Central memory CD8-positive, alpha-beta T cell (primary cell): ENCODE data around the gene TTLL3.

Source experiments
- ATAC-seq: fragments of 150-1000 bp; cut with Tn5 transposase; replicated peaks from 2 replicates; pipeline ENCODE4 v1.10.0; 2022; ENCODE audit warnings: mild to moderate bottlenecking, moderate FRiP score, moderate number of reproducible peaks; ENCODE audit not compliant: poor library complexity, severe bottlenecking; ENCODE audit errors: extremely low read depth
- DNase-seq, 2 donors: peaks; one replicate each; pipeline ENCODE4 v3.0.0; 2021; ENCODE audit warnings: low spot score in 2 of 2
- H3K27ac Mint-ChIP-seq: one replicate; pipeline ENCODE4 v1.8.0; 2022; ENCODE audit warnings: low read depth, mild to moderate bottlenecking, moderate library complexity, mixed read lengths
- H3K27me3 Mint-ChIP-seq: one replicate; pipeline ENCODE4 v1.8.0; 2022; ENCODE audit warnings: mixed read lengths
- H3K36me3 Mint-ChIP-seq: one replicate; pipeline ENCODE4 v1.8.0; 2022; ENCODE audit warnings: mild to moderate bottlenecking, moderate library complexity, mixed read lengths; ENCODE audit not compliant: insufficient read depth
- H3K4me1 Mint-ChIP-seq: one replicate; pipeline ENCODE4 v1.8.0; 2022; ENCODE audit warnings: mixed read lengths
- H3K4me3 Mint-ChIP-seq: one replicate; pipeline ENCODE4 v1.8.0; 2022; ENCODE audit warnings: mild to moderate bottlenecking, moderate library complexity, mixed read lengths
- H3K9me3 Mint-ChIP-seq: one replicate; pipeline ENCODE4 v1.8.0; 2022; ENCODE audit warnings: mixed read lengths

The TTLL3 gene

GRCh38 chr3:9818666-9819335 is 8.7 kb downstream of the TTLL3 start:
- no peak overlapping the region for H3K27ac Mint-ChIP-seq
- ATAC-seq = no peak

GRCh38 chr3:9820543-9820942 is 10.5 kb downstream of the TTLL3 start:
- no peak for ATAC-seq
- no peaks in the 10 kb centered on the region for H3K27me3 Mint-ChIP-seq
- no peak overlapping the region for H3K4me3 Mint-ChIP-seq

More at GRCh38 chr3:9818666-9819335, 8.7 kb downstream of the TTLL3 start:
- Mint-ChIP-seq H3K4me3 (no peak overlapping the region), H3K27me3 (no peaks in the 10 kb centered on the region), H3K9me3 (no peaks in the 10 kb centered on the region), H3K36me3 (peaks cover 8% of the 10 kb centered on the region), H3K4me1 (no peaks in the 10 kb centered on the region)
- no peak for DNase-seq

GRCh38 chr3:9820946-9821345 is 10.9 kb downstream of the TTLL3 start:
- DNase-seq (no peak), ATAC-seq (no peak)
- Mint-ChIP-seq H3K9me3 (no peaks in the 10 kb centered on the region), H3K36me3 (peaks cover 5% of the 10 kb centered on the region), H3K4me1 (no peaks in the 10 kb centered on the region), H3K27me3 (no peaks in the 10 kb centered on the region), H3K4me3 (no peak overlapping the region), H3K27ac (no peak overlapping the region)

More at GRCh38 chr3:9820543-9820942, 10.5 kb downstream of the TTLL3 start:
- no peak overlapping the region for H3K27ac Mint-ChIP-seq
- peaks cover 5% of the 10 kb centered on the region for H3K36me3 Mint-ChIP-seq
- no peak for DNase-seq
- no peaks in the 10 kb centered on the region for H3K4me1 Mint-ChIP-seq
- no peaks in the 10 kb centered on the region for H3K9me3 Mint-ChIP-seq

- Mint-ChIP-seq H3K4me1 (peaks cover 4% of the 10 kb centered on the region), H3K36me3 (peaks cover 10% of the 10 kb centered on the region), H3K27me3 (no peaks in the 10 kb centered on the region), H3K9me3 (no peaks in the 10 kb centered on the region), H3K27ac (no peak overlapping the region), H3K4me3 (no peak overlapping the region)
- no peak for ATAC-seq
- no peak for DNase-seq
Measured at GRCh38 chr3:9825451-9826040, 15.5 kb downstream of the TTLL3 start.

GRCh38 chr3:9826815-9827573 is 16.9 kb downstream of the TTLL3 start:
- no peaks in the 10 kb centered on the region for H3K9me3 Mint-ChIP-seq
- ATAC-seq (no peak), DNase-seq (no peak)
- peaks cover 9% of the 10 kb centered on the region for H3K36me3 Mint-ChIP-seq
- H3K4me3 Mint-ChIP-seq = no peak overlapping the region
- H3K27me3 Mint-ChIP-seq = no peaks in the 10 kb centered on the region
- H3K27ac Mint-ChIP-seq = no peak overlapping the region
- H3K4me1 Mint-ChIP-seq = peaks cover 13% of the 10 kb centered on the region

GRCh38 chr3:9828801-9829755 is 19.0 kb downstream of the TTLL3 start:
- DNase-seq = no peak
- Mint-ChIP-seq H3K9me3 (no peaks in the 10 kb centered on the region), H3K4me3 (no peak overlapping the region), H3K36me3 (peaks cover 9% of the 10 kb centered on the region), H3K4me1 (peaks cover 13% of the 10 kb centered on the region), H3K27ac (no peak overlapping the region), H3K27me3 (no peaks in the 10 kb centered on the region)
- ATAC-seq = no peak

GRCh38 chr3:9831253-9831652 is 21.2 kb downstream of the TTLL3 start:
- Mint-ChIP-seq H3K4me1 (peaks cover 13% of the 10 kb centered on the region), H3K36me3 (peaks cover 11% of the 10 kb centered on the region), H3K27me3 (no peaks in the 10 kb centered on the region), H3K4me3 (no peak overlapping the region), H3K27ac (peak overlapping the region; percentile 3), H3K9me3 (no peaks in the 10 kb centered on the region)
- no peak for ATAC-seq
- no peak for DNase-seq

- peaks cover 9% of the 10 kb centered on the region for H3K36me3 Mint-ChIP-seq
- DNase-seq (no peak), ATAC-seq (no peak)
- H3K9me3 Mint-ChIP-seq = no peaks in the 10 kb centered on the region
- no peak overlapping the region for H3K27ac Mint-ChIP-seq
- no peak overlapping the region for H3K4me3 Mint-ChIP-seq
- H3K4me1 Mint-ChIP-seq = peaks cover 9% of the 10 kb centered on the region
- H3K27me3 Mint-ChIP-seq = no peaks in the 10 kb centered on the region
Measured at GRCh38 chr3:9833078-9833477, 23.0 kb downstream of the TTLL3 start.

- no peaks in the 10 kb centered on the region for H3K27me3 Mint-ChIP-seq
- no peak overlapping the region for H3K27ac Mint-ChIP-seq
- no peak for DNase-seq
- peaks cover 9% of the 10 kb centered on the region for H3K4me1 Mint-ChIP-seq
- peaks cover 11% of the 10 kb centered on the region for H3K36me3 Mint-ChIP-seq
- no peak overlapping the region for H3K4me3 Mint-ChIP-seq
- no peak for ATAC-seq
- H3K9me3 Mint-ChIP-seq = no peaks in the 10 kb centered on the region
Measured at GRCh38 chr3:9834520-9835380, 24.7 kb downstream of the TTLL3 start.

GRCh38 chr3:9837701-9838582 is 27.9 kb downstream of the TTLL3 start:
- no peak for DNase-seq
- H3K4me1 Mint-ChIP-seq = peaks cover 12% of the 10 kb centered on the region
- H3K36me3 Mint-ChIP-seq = peaks cover 10% of the 10 kb centered on the region
- ATAC-seq = no peak
- H3K27ac Mint-ChIP-seq = peak overlapping the region; percentile 38
- H3K27me3 Mint-ChIP-seq = no peaks in the 10 kb centered on the region
- H3K9me3 Mint-ChIP-seq = no peaks in the 10 kb centered on the region
- no peak overlapping the region for H3K4me3 Mint-ChIP-seq

- DNase-seq (no peak), ATAC-seq (no peak)
- no peaks in the 10 kb centered on the region for H3K9me3 Mint-ChIP-seq
- H3K4me1 Mint-ChIP-seq = peaks cover 20% of the 10 kb centered on the region
- no peaks in the 10 kb centered on the region for H3K27me3 Mint-ChIP-seq
- H3K27ac Mint-ChIP-seq = no peak overlapping the region
- H3K4me3 Mint-ChIP-seq = no peak overlapping the region
- peaks cover 14% of the 10 kb centered on the region for H3K36me3 Mint-ChIP-seq
Measured at GRCh38 chr3:9838856-9839255, 28.8 kb downstream of the TTLL3 start.
